ENCODE measurements around the gene CCSER1.
"Not testable (repeated sequence)": the region's sequence is repeated elsewhere in the genome, so short reads cannot be mapped to it uniquely, and the experiment has no call there.

CCSER1 gene

GRCh38 chr4:90306810-90307209, 179.6 kb downstream of the CCSER1 start:
- DNase-seq = no peak

GRCh38 chr4:90317140-90317539, 189.9 kb downstream of the CCSER1 start:
- not testable (repeated sequence) for DNase-seq

- no peak for DNase-seq
These were observed 190.6 kb downstream of the CCSER1 start for GRCh38 chr4:90317785-90318184.

- DNase-seq = no peak
These were observed 191.0 kb downstream of the CCSER1 start for GRCh38 chr4:90318193-90318592.

GRCh38 chr4:90328558-90328957, 201.4 kb downstream of the CCSER1 start:
- no peak for DNase-seq

- DNase-seq = no peak
These were observed 203.4 kb downstream of the CCSER1 start for GRCh38 chr4:90330546-90330945.

- no peak for DNase-seq
These were observed 218.5 kb downstream of the CCSER1 start for GRCh38 chr4:90345549-90346215.

GRCh38 chr4:90349636-90350035, 222.4 kb downstream of the CCSER1 start:
- no peak for DNase-seq

GRCh38 chr4:90357117-90357710, 230.0 kb downstream of the CCSER1 start:
- DNase-seq = peak in 1 of 2 experiments; percentile 10

GRCh38 chr4:90375081-90375480, 247.9 kb downstream of the CCSER1 start:
- no peak for DNase-seq

- DNase-seq = no peak
These were observed 266.0 kb downstream of the CCSER1 start for GRCh38 chr4:90393215-90393614.

- no peak for DNase-seq
These were observed 276.6 kb downstream of the CCSER1 start for GRCh38 chr4:90403781-90404180.

GRCh38 chr4:90407897-90408296, 280.7 kb downstream of the CCSER1 start:
- not testable (repeated sequence) for DNase-seq

GRCh38 chr4:90412786-90413185, 285.6 kb downstream of the CCSER1 start:
- not testable (repeated sequence) for DNase-seq

GRCh38 chr4:90415116-90415515, 287.9 kb downstream of the CCSER1 start:
- no peak for DNase-seq

- no peak for DNase-seq
These were observed 292.0 kb downstream of the CCSER1 start for GRCh38 chr4:90419124-90419711.

GRCh38 chr4:90421161-90421560, 294.0 kb downstream of the CCSER1 start:
- no peak for DNase-seq

GRCh38 chr4:90425893-90426292, 298.7 kb downstream of the CCSER1 start:
- DNase-seq = no peak

- no peak for DNase-seq
These were observed 311.3 kb downstream of the CCSER1 start for GRCh38 chr4:90438522-90438921.

- no peak for DNase-seq
These were observed 314.6 kb downstream of the CCSER1 start for GRCh38 chr4:90441770-90442169.

GRCh38 chr4:90442619-90443018, 315.4 kb downstream of the CCSER1 start:
- DNase-seq = no peak

GRCh38 chr4:90443231-90443630, 316.0 kb downstream of the CCSER1 start:
- DNase-seq = no peak

GRCh38 chr4:90444904-90445303, 317.7 kb downstream of the CCSER1 start:
- no peak for DNase-seq

- no peak for DNase-seq
These were observed 318.2 kb downstream of the CCSER1 start for GRCh38 chr4:90445380-90445779.
